Measurements from ENCODE around the gene RASEF.

Gene RASEF

DNA sequence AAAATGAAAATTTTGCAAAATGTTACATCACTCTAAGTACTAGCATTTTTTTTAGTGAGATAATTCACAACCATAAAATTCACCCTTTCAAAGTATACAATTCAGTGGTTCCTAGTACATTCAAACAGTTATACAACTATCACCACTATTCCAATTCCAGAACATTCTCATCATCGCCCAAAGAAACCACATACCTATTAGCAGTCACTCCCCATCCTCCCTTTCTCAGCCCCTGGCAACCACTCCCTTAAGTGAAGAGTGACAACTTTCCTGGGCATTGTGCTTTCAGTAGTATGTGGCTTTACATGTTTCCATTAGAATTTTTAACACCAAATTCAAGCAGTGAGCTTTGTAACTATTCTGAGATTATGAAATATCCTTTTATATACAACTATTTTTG, 81.4 kb downstream of the RASEF start:
- Histone ChIP-seq H3K9me2 (ENCODE audit: low read depth, low read length) (no peaks in the 10 kb centered on the region), H3K79me2 (ENCODE audit: insufficient read depth, low read length) (no peaks in the 10 kb centered on the region), H3K36me3 (ENCODE audit: insufficient read depth, low read length) (no peaks in the 10 kb centered on the region), H3K9ac (ENCODE audit: low read length) (no peak overlapping the region), H3K4me3 (ENCODE audit: low read depth, low read length, poor library complexity, severe bottlenecking) (no peak overlapping the region), H3F3A (ENCODE audit: insufficient read depth, low read length) (no peaks in the 10 kb centered on the region), H3K4me2 (ENCODE audit: low read length) (no peak overlapping the region), H3K4me1 (ENCODE audit: insufficient read depth, low read length, severe bottlenecking) (no peaks in the 10 kb centered on the region), H3K27me3 (ENCODE audit: insufficient read depth, low read length) (peaks cover 8% of the 10 kb centered on the region), H3K27ac (ENCODE audit: low read depth, low read length, poor library complexity, severe bottlenecking) (no peak overlapping the region), H4K20me1 (ENCODE audit: insufficient read depth, low read length) (no peaks in the 10 kb centered on the region), H3K9me3 (ENCODE audit: low read length) (no peaks in the 10 kb centered on the region), H2AFZ (ENCODE audit: low read length) (no peak overlapping the region)
- TF ChIP-seq EZH2 (IDR thresholded peaks at IDR 0.05; ENCODE audit: borderline replicate concordance, low read length) (no peak), CTCF (IDR thresholded peaks at IDR 0.05; ENCODE audit: low read length) (no peak)

DNA sequence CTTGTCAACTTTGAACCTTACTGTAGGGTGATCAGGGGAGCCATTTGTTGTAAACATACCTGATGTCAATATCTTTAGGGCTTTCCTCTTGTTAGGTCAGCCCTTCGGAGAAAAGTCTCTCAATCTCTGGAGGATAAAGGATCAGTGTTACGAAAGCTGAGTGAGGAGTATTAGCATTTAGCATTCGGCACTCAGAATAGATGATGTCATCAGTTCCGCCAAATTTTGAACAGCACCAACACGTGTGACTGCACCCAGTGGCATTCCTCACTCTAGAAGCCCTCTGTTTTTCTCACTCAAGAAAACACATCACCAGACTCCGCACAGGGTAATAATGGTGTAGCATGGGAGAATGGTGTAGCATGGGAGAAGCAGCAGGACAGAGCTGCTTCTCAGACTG, 87.8 kb downstream of the RASEF start:
- Histone ChIP-seq H3K4me1 (ENCODE audit: insufficient read depth, low read length, severe bottlenecking) (no peaks in the 10 kb centered on the region), H4K20me1 (ENCODE audit: insufficient read depth, low read length) (no peaks in the 10 kb centered on the region), H3K4me3 (ENCODE audit: low read depth, low read length, poor library complexity, severe bottlenecking) (no peak overlapping the region), H3K9me2 (ENCODE audit: low read depth, low read length) (no peaks in the 10 kb centered on the region), H3K9me3 (ENCODE audit: low read length) (no peaks in the 10 kb centered on the region), H3K79me2 (ENCODE audit: insufficient read depth, low read length) (no peaks in the 10 kb centered on the region), H2AFZ (ENCODE audit: low read length) (no peak overlapping the region), H3K4me2 (ENCODE audit: low read length) (no peak overlapping the region), H3F3A (ENCODE audit: insufficient read depth, low read length) (no peaks in the 10 kb centered on the region), H3K9ac (ENCODE audit: low read length) (no peak overlapping the region), H3K27me3 (ENCODE audit: insufficient read depth, low read length) (peaks cover 4% of the 10 kb centered on the region; the same call in 1 of the 2 replicates), H3K36me3 (ENCODE audit: insufficient read depth, low read length) (no peaks in the 10 kb centered on the region), H3K27ac (ENCODE audit: low read depth, low read length, poor library complexity, severe bottlenecking) (no peak overlapping the region)
- TF ChIP-seq CTCF (IDR thresholded peaks at IDR 0.05; ENCODE audit: low read length) (no peak), EZH2 (IDR thresholded peaks at IDR 0.05; ENCODE audit: borderline replicate concordance, low read length) (no peak)

GRCh38 chr9:82972446-82972845, 90.5 kb downstream of the RASEF start:
- Histone ChIP-seq H3K4me1 (ENCODE audit: insufficient read depth, low read length, severe bottlenecking) (no peaks in the 10 kb centered on the region), H3K4me3 (ENCODE audit: low read depth, low read length, poor library complexity, severe bottlenecking) (no peak overlapping the region), H3K27ac (ENCODE audit: low read depth, low read length, poor library complexity, severe bottlenecking) (no peak overlapping the region), H3K9ac (ENCODE audit: low read length) (no peak overlapping the region), H3K27me3 (ENCODE audit: insufficient read depth, low read length) (peaks cover 4% of the 10 kb centered on the region; the same call in 1 of the 2 replicates), H3K79me2 (ENCODE audit: insufficient read depth, low read length) (no peaks in the 10 kb centered on the region), H3F3A (ENCODE audit: insufficient read depth, low read length) (no peaks in the 10 kb centered on the region), H3K9me3 (ENCODE audit: low read length) (no peaks in the 10 kb centered on the region), H3K4me2 (ENCODE audit: low read length) (no peak overlapping the region), H4K20me1 (ENCODE audit: insufficient read depth, low read length) (no peaks in the 10 kb centered on the region), H3K9me2 (ENCODE audit: low read depth, low read length) (no peaks in the 10 kb centered on the region), H3K36me3 (ENCODE audit: insufficient read depth, low read length) (no peaks in the 10 kb centered on the region), H2AFZ (ENCODE audit: low read length) (no peak overlapping the region)
- no peak for TF ChIP-seq EZH2 (IDR thresholded peaks at IDR 0.05; ENCODE audit: borderline replicate concordance, low read length)
- TF ChIP-seq CTCF (IDR thresholded peaks at IDR 0.05; ENCODE audit: low read length): no peak

Data from OCI-LY1 (cell line).